ENCODE data around the gene CLRN3.
A peak's percentile ranks its signal among the peaks of the same experiment; 100 is the strongest.

Gene CLRN3

DNA sequence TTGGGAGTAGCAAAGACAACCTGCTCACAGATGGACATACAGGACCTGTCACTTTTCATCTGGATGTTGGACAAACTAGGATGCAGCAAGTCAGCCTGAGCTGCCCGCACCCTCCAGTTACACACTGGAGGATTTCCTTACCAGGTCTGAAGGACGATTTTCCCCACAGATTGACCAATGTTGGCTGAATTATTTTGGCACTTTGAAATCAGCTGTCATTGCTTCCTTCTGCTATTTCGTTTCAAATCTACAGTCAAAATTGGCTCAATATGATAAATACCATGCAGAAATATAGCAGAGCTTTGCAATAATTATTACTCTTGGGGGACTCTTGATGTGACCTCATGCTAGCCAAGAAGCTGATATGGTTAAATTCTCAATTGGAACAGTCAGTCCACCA lies 2.5 kb downstream of the CLRN3 start:
- no peak for DNase-seq
- no peak overlapping the region for H3K9ac ChIP-seq (ENCODE audit: low read length)

DNA sequence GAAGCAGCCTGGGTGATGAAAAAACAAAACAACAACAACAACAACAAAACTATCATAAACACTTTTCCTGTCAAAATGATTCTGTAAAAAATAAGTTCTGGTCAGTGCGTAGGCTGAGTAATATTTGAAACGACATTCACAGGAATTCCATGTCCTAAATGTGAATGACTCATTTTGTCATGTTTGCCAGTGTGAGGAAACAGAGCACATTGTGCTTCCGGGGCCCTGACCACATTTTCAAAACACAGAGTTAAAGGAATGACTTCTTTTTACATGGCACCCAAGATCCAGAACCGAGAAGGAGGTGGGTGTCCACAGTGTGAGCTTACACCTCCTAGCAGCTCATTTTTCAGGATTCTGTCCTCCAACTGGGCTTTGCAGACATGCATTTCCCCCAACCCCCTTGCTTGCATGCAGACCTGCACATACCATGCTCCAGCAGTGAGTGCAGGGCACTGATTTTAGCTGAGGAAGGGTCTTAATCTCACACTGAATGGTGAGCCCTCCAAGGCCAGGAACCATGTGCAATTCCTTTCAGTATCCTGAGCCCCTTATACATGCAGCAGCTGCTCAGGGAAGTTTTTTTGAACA lies 3.0 kb downstream of the CLRN3 start:
- H2BK15ac ChIP-seq (ENCODE audit: low read depth, poor library complexity, severe bottlenecking), result no peak overlapping the region
- no peaks in the 10 kb centered on the region for H3K9me3 ChIP-seq (ENCODE audit: control insufficient read depth, low read length)
- no peak overlapping the region for H4K91ac ChIP-seq (ENCODE audit: low read length)
- H3K27ac ChIP-seq (ENCODE audit: low read length, poor library complexity, severe bottlenecking), result no peak overlapping the region
- no peak overlapping the region for H2AFZ ChIP-seq (ENCODE audit: low read depth, low read length)
- H3K14ac ChIP-seq (ENCODE audit: low read length in 2 of 2), result no peak overlapping the region
- H3K36me3 ChIP-seq (ENCODE audit: control insufficient read depth in 1 of 2, insufficient read depth in 2 of 2, low read depth in 1 of 2, low read length in 2 of 2), result no peaks in the 10 kb centered on the region
- no peak overlapping the region for H3K4ac ChIP-seq (ENCODE audit: low read depth in 1 of 2, low read length in 2 of 2)
- H3K18ac ChIP-seq (ENCODE audit: low read depth in 1 of 2, low read length in 2 of 2), result peak overlapping the region; percentile 55 to 79
- peak overlapping the region; percentile 62 for H4K8ac ChIP-seq (ENCODE audit: low read length)
- peak overlapping the region in 1 of 2 experiments; percentile 25 for H2BK12ac ChIP-seq (ENCODE audit: low read length in 2 of 2)
- peak; percentile 75 for DNase-seq
- WGBS, result 6% methylated on average over 4 of the region's 4 CpGs
- no peak overlapping the region for H2BK5ac ChIP-seq (ENCODE audit: low read depth, low read length, poor library complexity, severe bottlenecking)
- peaks cover 0 to 9% of the 10 kb centered on the region in 2 experiments for H3K27me3 ChIP-seq (ENCODE audit: control insufficient read depth in 1 of 2, insufficient read depth in 1 of 2, low read length in 2 of 2)
- H3K23ac ChIP-seq (ENCODE audit: low read length in 2 of 2), result no peak overlapping the region
- peaks cover 3% of the 10 kb centered on the region for H3K4me1 ChIP-seq (ENCODE audit: control insufficient read depth, insufficient read depth, low read depth, low read length)
- H2BK120ac ChIP-seq (ENCODE audit: low read depth, low read length), result no peak overlapping the region
- no peak overlapping the region for H2AK5ac ChIP-seq (ENCODE audit: low read length, severe bottlenecking)
- H3K9ac ChIP-seq (ENCODE audit: low read length), result no peak overlapping the region
- H3K4me2 ChIP-seq (ENCODE audit: low read length, poor library complexity, severe bottlenecking), result no peak overlapping the region
- no peak overlapping the region for H3K4me3 ChIP-seq (ENCODE audit: insufficient read depth in 1 of 2, low read depth in 1 of 2, low read length in 2 of 2)
- no peaks in the 10 kb centered on the region for H3K79me1 ChIP-seq (replicated peaks; ENCODE audit: low read length, poor library complexity, severe bottlenecking)

More for the DNA sequence above, 2.5 kb downstream of the CLRN3 start:
- no peak overlapping the region for H3K4me3 ChIP-seq (ENCODE audit: insufficient read depth in 1 of 2, low read depth in 1 of 2, low read length in 2 of 2)
- H4K8ac ChIP-seq (ENCODE audit: low read length), result no peak overlapping the region
- H3K9me3 ChIP-seq (ENCODE audit: control insufficient read depth, low read length), result no peaks in the 10 kb centered on the region
- no peak overlapping the region for H4K91ac ChIP-seq (ENCODE audit: low read length)
- H3K36me3 ChIP-seq (ENCODE audit: control insufficient read depth in 1 of 2, insufficient read depth in 2 of 2, low read depth in 1 of 2, low read length in 2 of 2), result no peaks in the 10 kb centered on the region
- peaks cover 3% of the 10 kb centered on the region for H3K4me1 ChIP-seq (ENCODE audit: control insufficient read depth, insufficient read depth, low read depth, low read length)
- no peak overlapping the region for H2BK12ac ChIP-seq (ENCODE audit: low read length in 2 of 2)
- H3K4me2 ChIP-seq (ENCODE audit: low read length, poor library complexity, severe bottlenecking), result no peak overlapping the region
- no peak overlapping the region for H2BK15ac ChIP-seq (ENCODE audit: low read depth, poor library complexity, severe bottlenecking)
- H3K23ac ChIP-seq (ENCODE audit: low read length in 2 of 2), result no peak overlapping the region
- WGBS, result 97% methylated on average over 2 of the region's 3 CpGs
- no peak overlapping the region for H3K14ac ChIP-seq (ENCODE audit: low read length in 2 of 2)
- H3K27ac ChIP-seq (ENCODE audit: low read length, poor library complexity, severe bottlenecking), result no peak overlapping the region
- H3K27me3 ChIP-seq (ENCODE audit: control insufficient read depth in 1 of 2, insufficient read depth in 1 of 2, low read length in 2 of 2), result peaks cover 0 to 5% of the 10 kb centered on the region in 2 experiments
- H2BK5ac ChIP-seq (ENCODE audit: low read depth, low read length, poor library complexity, severe bottlenecking), result no peak overlapping the region
- no peak overlapping the region for H3K18ac ChIP-seq (ENCODE audit: low read depth in 1 of 2, low read length in 2 of 2)
- H2BK120ac ChIP-seq (ENCODE audit: low read depth, low read length), result no peak overlapping the region
- H3K79me1 ChIP-seq (replicated peaks; ENCODE audit: low read length, poor library complexity, severe bottlenecking), result no peaks in the 10 kb centered on the region
- H2AK5ac ChIP-seq (ENCODE audit: low read length, severe bottlenecking), result no peak overlapping the region
- H3K4ac ChIP-seq (ENCODE audit: low read depth in 1 of 2, low read length in 2 of 2), result no peak overlapping the region
- no peak overlapping the region for H2AFZ ChIP-seq (ENCODE audit: low read depth, low read length)

DNA sequence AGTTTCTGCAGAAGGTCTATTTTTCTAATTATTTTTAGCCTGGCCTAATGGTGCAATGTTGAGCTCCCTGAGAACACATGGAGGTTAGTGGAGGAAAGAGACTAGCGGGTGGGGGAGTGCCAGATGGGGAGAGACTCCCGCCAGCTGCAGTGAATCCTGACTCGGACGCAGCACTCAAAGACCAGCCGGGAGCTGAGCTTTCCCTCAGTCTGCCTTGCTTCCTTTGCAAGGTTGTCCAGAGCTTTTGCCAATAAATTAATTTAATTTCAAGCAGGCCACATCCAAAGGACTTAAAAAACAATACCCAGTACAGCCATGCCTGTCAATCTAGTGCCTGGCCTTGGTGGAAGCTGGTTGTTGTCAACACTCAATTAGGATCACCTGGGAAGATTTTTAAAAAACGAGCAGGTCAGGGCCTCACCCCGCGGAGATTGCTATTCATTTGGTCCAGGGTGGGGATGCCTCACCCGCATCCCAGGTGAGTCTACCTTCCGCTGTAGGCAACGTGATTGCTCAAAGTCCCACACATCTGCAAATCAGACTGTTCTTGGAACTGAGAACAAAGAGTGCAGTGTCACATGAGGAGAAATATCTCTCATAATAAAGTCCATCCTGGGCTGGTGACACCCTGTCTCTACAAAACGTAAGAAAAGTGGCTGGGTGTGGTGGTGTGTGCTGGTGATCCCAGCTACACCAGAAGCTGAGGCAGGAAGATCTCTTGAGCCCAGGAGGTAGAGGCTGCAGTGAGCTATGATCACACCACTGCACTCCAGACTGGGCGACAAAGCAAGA lies 4.0 kb downstream of the CLRN3 start:
- Histone ChIP-seq H3K4me2 (ENCODE audit: low read length, poor library complexity, severe bottlenecking) (no peak overlapping the region), H3K4me1 (ENCODE audit: control insufficient read depth, insufficient read depth, low read depth, low read length) (peaks cover 3% of the 10 kb centered on the region), H2BK120ac (ENCODE audit: low read depth, low read length) (no peak overlapping the region), H4K91ac (ENCODE audit: low read length) (no peak overlapping the region), H3K27ac (ENCODE audit: low read length, poor library complexity, severe bottlenecking) (no peak overlapping the region), H4K8ac (ENCODE audit: low read length) (no peak overlapping the region), H3K9me3 (ENCODE audit: control insufficient read depth, low read length) (no peaks in the 10 kb centered on the region), H3K18ac (ENCODE audit: low read depth in 1 of 2, low read length in 2 of 2) (no peak overlapping the region), H3K4ac (ENCODE audit: low read depth in 1 of 2, low read length in 2 of 2) (no peak overlapping the region), H2BK15ac (ENCODE audit: low read depth, poor library complexity, severe bottlenecking) (no peak overlapping the region), H3K23ac (ENCODE audit: low read length in 2 of 2) (no peak overlapping the region), H3K4me3 (ENCODE audit: insufficient read depth in 1 of 2, low read depth in 1 of 2, low read length in 2 of 2) (no peak overlapping the region), H3K79me1 (replicated peaks; ENCODE audit: low read length, poor library complexity, severe bottlenecking) (no peaks in the 10 kb centered on the region), H3K36me3 (ENCODE audit: control insufficient read depth in 1 of 2, insufficient read depth in 2 of 2, low read depth in 1 of 2, low read length in 2 of 2) (no peaks in the 10 kb centered on the region), H3K9ac (ENCODE audit: low read length) (no peak overlapping the region), H3K14ac (ENCODE audit: low read length in 2 of 2) (no peak overlapping the region), H2BK12ac (ENCODE audit: low read length in 2 of 2) (no peak overlapping the region), H2AK5ac (ENCODE audit: low read length, severe bottlenecking) (no peak overlapping the region), H2AFZ (ENCODE audit: low read depth, low read length) (no peak overlapping the region), H3K27me3 (ENCODE audit: control insufficient read depth in 1 of 2, insufficient read depth in 1 of 2, low read length in 2 of 2) (peaks cover 0 to 19% of the 10 kb centered on the region in 2 experiments), H2BK5ac (ENCODE audit: low read depth, low read length, poor library complexity, severe bottlenecking) (no peak overlapping the region)
- no peak for DNase-seq
- 91% methylated on average over 11 of the region's 13 CpGs for WGBS

DNA sequence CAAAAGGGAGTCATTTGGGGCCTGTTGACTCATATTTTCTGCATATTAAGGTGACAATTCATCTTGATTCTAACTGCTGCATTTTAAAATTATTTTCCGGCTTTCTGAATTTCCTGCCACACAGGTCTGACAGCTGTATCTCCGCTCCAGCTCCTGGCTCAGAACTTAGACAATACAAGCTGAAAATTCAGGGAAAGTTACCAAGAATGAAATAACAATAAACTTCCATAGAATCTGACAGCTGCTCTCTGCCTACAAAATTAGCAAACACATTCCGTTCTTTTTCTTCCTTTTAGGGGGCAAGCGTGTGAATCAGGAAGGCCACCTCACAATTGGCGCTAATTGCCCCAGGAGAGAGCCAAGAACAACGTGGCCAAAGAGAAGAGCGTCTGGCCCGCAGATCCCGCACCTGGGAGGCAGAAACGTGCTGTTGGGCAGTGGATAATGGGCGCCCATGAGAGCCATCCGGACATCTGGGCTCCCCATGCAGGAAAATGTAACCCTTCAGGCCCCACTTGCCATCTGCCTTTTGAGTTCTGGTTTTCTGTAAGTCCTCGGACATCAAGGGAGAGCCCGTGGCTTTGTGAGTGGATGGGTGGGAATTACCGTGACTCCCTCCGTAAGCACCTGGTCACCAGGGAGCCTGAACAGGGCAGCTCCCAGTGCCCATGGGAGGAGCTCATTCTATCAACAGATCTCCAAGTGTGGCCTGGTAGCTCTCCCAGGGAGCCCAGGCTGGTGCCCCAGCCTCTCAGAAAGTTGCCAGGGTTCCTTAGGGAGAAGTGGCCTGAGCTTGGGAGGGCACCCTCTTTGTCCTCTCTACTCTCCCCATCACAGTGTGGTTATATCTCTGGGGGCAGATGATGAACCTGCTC lies 5.0 kb downstream of the CLRN3 start:
- H3K4me1 ChIP-seq (ENCODE audit: control insufficient read depth, insufficient read depth, low read depth, low read length), result peaks cover 3% of the 10 kb centered on the region
- H4K8ac ChIP-seq (ENCODE audit: low read length), result no peak overlapping the region
- no peaks in the 10 kb centered on the region for H3K79me1 ChIP-seq (replicated peaks; ENCODE audit: low read length, poor library complexity, severe bottlenecking)
- no peak overlapping the region for H3K9ac ChIP-seq (ENCODE audit: low read length)
- H2AK5ac ChIP-seq (ENCODE audit: low read length, severe bottlenecking), result no peak overlapping the region
- no peak for DNase-seq
- H2BK15ac ChIP-seq (ENCODE audit: low read depth, poor library complexity, severe bottlenecking), result peak overlapping the region; percentile 74
- no peak overlapping the region for H2AFZ ChIP-seq (ENCODE audit: low read depth, low read length)
- H2BK12ac ChIP-seq (ENCODE audit: low read length in 2 of 2), result no peak overlapping the region
- no peak overlapping the region for H3K18ac ChIP-seq (ENCODE audit: low read depth in 1 of 2, low read length in 2 of 2)
- H4K91ac ChIP-seq (ENCODE audit: low read length), result no peak overlapping the region
- H3K4me2 ChIP-seq (ENCODE audit: low read length, poor library complexity, severe bottlenecking), result no peak overlapping the region
- H2BK5ac ChIP-seq (ENCODE audit: low read depth, low read length, poor library complexity, severe bottlenecking), result no peak overlapping the region
- H3K14ac ChIP-seq (ENCODE audit: low read length in 2 of 2), result no peak overlapping the region
- peaks cover 0 to 28% of the 10 kb centered on the region in 2 experiments for H3K27me3 ChIP-seq (ENCODE audit: control insufficient read depth in 1 of 2, insufficient read depth in 1 of 2, low read length in 2 of 2)
- H3K4me3 ChIP-seq (ENCODE audit: insufficient read depth in 1 of 2, low read depth in 1 of 2, low read length in 2 of 2), result no peak overlapping the region
- WGBS, result 94% methylated on average over 16 of the region's 16 CpGs
- no peak overlapping the region for H3K27ac ChIP-seq (ENCODE audit: low read length, poor library complexity, severe bottlenecking)
- H3K23ac ChIP-seq (ENCODE audit: low read length in 2 of 2), result no peak overlapping the region
- no peaks in the 10 kb centered on the region for H3K9me3 ChIP-seq (ENCODE audit: control insufficient read depth, low read length)
- H3K36me3 ChIP-seq (ENCODE audit: control insufficient read depth in 1 of 2, insufficient read depth in 2 of 2, low read depth in 1 of 2, low read length in 2 of 2), result no peaks in the 10 kb centered on the region
- H2BK120ac ChIP-seq (ENCODE audit: low read depth, low read length), result no peak overlapping the region
- no peak overlapping the region for H3K4ac ChIP-seq (ENCODE audit: low read depth in 1 of 2, low read length in 2 of 2)
